ENCODE measurements around the gene PHIP.
A peak's percentile ranks its signal among the peaks of the same experiment; 100 is the strongest.
"Not testable (repeated sequence)": the region's sequence is repeated elsewhere in the genome, so short reads cannot be mapped to it uniquely, and the experiment has no call there.

Gene PHIP

GRCh38 chr6:79078075-79078969 is at the start of gene PHIP:
PHIP (minus strand) TSS chr6:79078254; CDS start chr6:79078068, 186 bp downstream.
- peak; percentile 79 for DNase-seq (ENCODE audit: low spot score)
- no peak for FAIRE-seq

GRCh38 chr6:79127660-79128059 is 49.6 kb upstream of the PHIP start:
- DNase-seq (ENCODE audit: low spot score) (no peak), FAIRE-seq (no peak)

- no peak for FAIRE-seq
Measured at GRCh38 chr6:79119217-79119616, 41.2 kb upstream of the PHIP start.

DNA sequence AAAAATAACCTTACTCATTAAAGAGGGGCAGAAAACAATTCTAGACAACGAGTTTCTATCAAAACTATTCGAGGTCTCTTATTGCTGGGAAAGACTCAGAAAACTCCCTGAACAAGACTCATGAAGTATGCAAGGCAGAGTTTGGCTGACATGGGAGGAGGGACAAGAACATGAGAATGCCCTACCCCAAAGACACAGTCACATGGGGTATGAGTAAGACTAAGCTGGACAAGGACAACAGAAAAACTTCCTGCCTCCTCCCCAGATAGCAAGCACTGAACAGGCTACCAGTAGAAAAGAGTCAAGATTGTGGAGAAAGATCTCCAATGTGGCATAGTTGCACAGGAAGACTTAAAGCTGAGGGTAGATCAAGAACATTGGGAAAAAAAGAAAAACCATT is 39.7 kb upstream of the PHIP start:
- FAIRE-seq = no peak
- DNase-seq (ENCODE audit: low spot score) = no peak

More at GRCh38 chr6:79119217-79119616, 41.2 kb upstream of the PHIP start:
- DNase-seq (ENCODE audit: low spot score) = no peak

DNA sequence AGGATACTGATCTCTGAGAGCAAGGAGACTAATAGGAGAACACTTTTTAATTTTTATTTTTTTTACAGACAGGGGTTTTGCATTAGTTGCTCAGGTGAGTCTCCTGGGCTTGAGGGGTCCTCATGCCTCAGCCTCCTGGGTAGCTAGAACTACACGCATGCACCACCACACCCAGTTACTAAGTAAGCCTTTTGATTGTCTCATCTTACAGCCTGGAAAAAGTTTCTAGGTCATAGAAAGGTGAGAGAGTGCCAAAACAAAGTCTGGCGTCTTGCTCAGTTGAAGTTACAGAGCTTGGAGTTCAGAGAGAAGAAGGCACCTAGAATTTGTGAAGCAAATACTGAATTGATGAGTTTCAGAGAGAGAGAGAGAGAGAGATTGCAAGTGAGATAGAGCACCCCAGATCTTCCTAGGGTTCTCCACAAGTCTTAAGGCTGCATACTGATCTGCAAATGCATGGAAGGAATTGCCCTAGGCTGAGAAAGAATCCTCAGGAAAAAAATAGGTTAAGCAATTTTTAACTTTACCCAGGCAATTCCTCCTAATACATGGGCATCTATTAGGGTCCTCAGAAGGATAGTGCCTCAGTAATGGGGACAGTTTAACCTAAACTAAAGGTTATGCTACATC is 37.6 kb upstream of the PHIP start:
- no peak for FAIRE-seq
- DNase-seq (ENCODE audit: low spot score) = no peak

DNA sequence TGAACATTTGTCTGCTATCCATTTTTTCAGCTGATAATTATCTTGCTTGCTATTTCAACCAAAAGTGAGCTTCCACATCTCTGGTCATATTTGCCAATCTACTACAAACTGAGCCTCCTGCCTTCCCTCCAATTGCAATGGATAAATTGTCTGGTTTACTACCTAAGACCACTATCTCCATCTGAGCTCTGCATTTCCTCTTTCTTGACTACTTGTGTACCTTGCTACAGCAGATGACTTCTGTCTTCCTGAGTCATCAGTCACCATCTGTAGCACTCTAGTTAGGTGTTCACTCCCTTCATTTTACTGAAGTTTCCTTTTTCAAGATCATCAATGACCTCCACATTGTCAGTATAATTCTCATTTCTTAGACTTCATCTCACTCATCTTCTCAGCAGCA is 33.5 kb upstream of the PHIP start:
- DNase-seq (ENCODE audit: low spot score) = no peak
- no peak for FAIRE-seq

GRCh38 chr6:79101164-79101563 is 23.1 kb upstream of the PHIP start:
- no peak for DNase-seq (ENCODE audit: low spot score)
- FAIRE-seq = no peak

DNA sequence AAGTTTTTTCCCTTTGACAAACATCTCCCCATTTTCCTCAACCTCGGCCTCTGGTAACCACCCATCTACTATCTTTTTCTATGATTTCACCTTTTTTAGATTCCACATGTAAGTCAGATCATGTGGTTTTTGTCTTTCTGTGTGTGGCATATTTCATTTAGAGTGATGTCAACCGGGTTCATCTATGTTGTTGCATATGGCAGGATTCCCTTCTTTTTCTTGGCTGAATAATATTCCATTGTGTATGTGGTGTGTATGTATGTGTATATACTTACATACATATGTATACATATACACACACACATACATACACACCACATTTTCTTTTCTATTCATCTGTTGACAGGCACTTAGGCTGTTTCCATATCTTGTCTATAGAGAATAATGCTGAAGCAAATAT is 22.2 kb upstream of the PHIP start:
- no peak for DNase-seq (ENCODE audit: low spot score)

DNA sequence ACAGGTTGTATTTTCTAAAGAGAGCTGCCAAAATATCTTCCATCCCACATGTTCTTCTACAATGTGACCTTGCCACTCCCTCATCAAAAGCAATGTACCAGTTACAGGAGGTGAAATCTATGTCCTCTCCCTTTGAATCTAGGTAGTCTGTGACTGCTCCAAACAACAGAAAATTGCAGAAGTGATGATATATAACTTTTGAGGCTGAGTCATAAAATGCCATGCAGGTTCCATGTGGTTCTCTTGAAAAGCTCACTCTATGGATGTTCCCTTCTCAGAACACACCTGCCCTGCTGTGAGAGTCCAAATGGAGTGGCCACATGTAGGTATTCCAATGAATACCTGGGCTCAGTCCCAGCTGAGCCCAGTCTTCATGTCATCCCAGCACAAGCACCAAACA is 16.9 kb upstream of the PHIP start:
- DNase-seq (ENCODE audit: low spot score) = no peak
- no peak for FAIRE-seq

More for the DNA sequence above, 22.2 kb upstream of the PHIP start:
- FAIRE-seq = no peak

DNA sequence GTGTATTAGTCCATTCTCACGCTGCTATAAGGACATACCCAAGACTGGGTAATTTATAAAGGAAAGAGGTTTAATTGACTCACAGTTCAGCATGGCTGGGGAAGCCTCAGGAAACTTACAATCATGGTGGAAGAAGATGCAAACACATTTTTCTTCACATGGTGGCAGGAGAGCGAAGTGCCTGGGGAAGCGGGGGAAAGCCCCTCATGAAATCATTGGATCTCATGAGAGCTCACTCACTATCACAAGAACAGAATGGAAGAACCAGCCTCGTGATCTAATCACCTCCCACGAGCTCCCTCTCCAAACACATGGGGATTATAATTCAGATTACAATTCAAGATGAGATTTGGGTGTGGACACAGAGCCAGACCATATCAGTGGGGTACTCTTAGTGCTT is 13.7 kb upstream of the PHIP start:
- DNase-seq (ENCODE audit: low spot score); FAIRE-seq: not testable (repeated sequence)

- FAIRE-seq = no peak
- no peak for DNase-seq (ENCODE audit: low spot score)
Measured at GRCh38 chr6:79089552-79090404, 11.7 kb upstream of the PHIP start.

GRCh38 chr6:79084693-79085092 is 6.6 kb upstream of the PHIP start:
- no peak for DNase-seq (ENCODE audit: low spot score)
- no peak for FAIRE-seq

DNA sequence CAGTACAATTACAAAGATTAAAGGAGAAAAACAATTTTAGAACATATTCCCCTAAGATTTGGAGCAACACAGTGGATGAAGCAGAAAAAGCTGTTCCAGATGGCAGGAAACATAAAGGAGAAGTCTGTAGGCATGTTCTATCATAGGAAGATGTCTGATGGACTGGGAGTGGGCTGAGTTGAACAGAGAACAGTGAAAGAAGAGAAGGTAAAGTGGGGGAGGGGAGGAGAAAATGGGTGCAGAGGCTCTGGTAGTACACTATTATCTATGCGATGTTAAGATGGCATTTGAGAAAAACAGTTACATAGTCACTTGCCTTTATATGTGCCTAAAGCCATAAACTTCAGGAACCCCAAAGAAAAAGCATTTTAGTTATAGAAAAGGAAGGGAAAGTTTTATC is 4.2 kb upstream of the PHIP start:
- DNase-seq (ENCODE audit: low spot score) = no peak
- FAIRE-seq = no peak

DNA sequence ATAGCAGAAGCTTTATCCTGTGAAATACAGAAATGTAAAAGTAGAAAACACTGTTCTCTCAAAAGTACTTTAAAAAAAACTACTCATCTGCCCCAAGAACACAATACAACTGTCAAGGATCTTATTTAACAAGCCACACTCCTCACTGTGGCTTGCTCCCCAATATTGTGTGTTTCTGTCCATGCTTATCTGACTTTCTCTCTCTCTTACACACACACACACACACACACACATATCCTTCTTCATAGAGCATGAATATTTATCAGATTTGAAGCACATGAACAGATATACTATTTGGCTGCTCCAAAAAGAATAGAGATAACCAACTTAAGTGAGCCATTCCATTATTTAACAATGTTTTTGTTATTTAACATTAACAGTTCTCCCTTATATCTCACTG is 3.6 kb upstream of the PHIP start:
- FAIRE-seq (no peak), DNase-seq (ENCODE audit: low spot score) (no peak)

- FAIRE-seq (no peak), DNase-seq (ENCODE audit: low spot score) (no peak)
Measured at GRCh38 chr6:79079561-79080041, 1.5 kb upstream of the PHIP start.

DNA sequence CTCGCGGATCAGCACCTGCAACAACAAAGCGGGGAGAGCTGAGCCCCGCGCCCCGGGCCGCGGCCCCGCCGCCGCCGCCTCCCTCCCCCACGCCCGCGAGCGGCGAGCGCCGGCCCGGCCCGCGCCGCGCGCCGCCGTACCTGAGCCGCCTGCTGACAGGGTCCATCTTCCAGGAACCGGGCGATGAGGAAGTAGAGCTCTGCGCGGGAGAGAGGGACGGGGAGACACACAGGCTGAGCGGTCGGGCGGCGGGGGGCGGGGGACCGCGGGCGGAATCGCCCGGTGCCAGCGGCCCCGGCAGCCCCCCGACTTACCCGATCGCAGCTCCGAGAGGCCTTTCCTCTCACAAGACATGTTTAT is 359 bp downstream of the PHIP start:
- FAIRE-seq (no peak), DNase-seq (ENCODE audit: low spot score) (no peak)

GRCh38 chr6:79076782-79077641 is 1.0 kb downstream of the PHIP start:
- FAIRE-seq (no peak), DNase-seq (ENCODE audit: low spot score) (peak; percentile 85)

DNA sequence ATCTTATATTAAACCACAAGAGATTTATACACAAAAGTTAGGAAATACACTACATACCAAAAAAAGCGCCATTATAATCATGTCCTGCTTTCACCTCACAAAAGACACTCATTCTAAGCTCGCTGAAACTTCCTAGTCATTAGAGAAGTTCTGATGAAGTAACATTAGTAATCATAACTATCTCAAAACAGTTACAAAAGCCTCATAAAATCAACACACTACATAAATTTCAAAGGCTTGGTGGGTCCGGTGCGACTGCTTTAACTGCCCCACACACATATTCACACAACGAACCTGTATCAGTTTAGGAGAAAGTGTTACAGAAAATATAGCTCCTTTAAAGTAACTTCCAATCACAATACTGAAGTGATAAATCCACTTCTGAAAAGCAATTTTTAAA is 1.9 kb downstream of the PHIP start:
- DNase-seq (ENCODE audit: low spot score) = no peak
- FAIRE-seq = no peak

DNA sequence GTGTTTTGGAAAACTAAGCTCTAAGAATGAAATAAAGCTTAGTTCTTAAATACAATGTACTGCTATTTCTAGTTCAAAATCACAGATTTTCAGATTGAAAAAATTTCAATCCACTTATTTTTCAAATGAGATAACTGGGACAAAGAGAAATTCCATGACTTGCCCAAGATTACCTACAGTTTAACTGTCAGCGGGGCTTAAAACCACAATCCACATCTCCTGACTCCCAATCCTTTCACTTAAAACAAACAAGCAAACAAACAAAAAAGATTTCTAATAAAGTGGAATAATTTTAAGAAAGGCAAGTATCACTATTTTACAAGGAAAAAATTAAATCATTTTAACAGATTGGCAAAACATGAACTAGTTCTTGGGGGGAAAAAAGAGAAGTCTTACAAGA is 4.2 kb downstream of the PHIP start:
- no peak for DNase-seq (ENCODE audit: low spot score)
- no peak for FAIRE-seq

DNA sequence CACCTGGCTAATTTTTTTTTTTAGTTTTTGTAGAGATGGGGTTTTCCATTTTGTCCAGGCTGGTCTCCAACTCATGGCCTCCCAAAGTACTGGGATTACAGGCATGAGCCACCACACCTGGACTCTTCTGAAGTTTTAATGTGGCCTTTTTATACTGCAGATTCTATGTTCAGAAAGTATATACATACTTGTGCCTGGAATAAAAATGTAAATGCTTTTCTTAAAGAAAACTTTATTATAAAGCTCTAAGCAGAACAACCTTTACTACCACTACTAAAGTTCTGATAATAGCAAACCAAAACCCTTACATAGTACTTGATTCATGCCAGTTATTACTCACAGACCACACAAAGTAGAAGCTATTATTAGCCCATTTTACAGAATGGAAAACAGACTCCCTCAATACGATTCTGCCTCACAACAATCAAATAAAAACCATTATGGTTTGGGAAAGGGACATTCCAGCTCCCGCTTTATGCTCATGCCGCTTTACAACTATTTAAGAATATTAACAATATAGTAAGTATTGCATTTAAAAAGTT is 5.3 kb downstream of the PHIP start:
- DNase-seq (ENCODE audit: low spot score) = no peak
- no peak for FAIRE-seq

- DNase-seq (ENCODE audit: low spot score) = no peak
- FAIRE-seq = no peak
Measured at GRCh38 chr6:79071547-79071946, 6.5 kb downstream of the PHIP start.
